BLaER1 (cell line): ENCODE measurements around the gene TMEM198.

Source experiments
- H3K27ac ChIP-seq: shearing (Covaris generic); formaldehyde crosslinking; 2 replicates; pipeline ENCODE4 v1.8.1; 2022
- H3K27me3 ChIP-seq: shearing (Covaris generic); formaldehyde crosslinking; 2 replicates; pipeline ENCODE4 v1.8.1; 2022
- H3K36me3 ChIP-seq: shearing (Covaris generic); formaldehyde crosslinking; 2 replicates; pipeline ENCODE4 v1.8.1; 2022
- H3K4me1 ChIP-seq: shearing (Covaris generic); formaldehyde crosslinking; 2 replicates; pipeline ENCODE4 v1.8.1; 2022
- H3K4me2 ChIP-seq: shearing (Covaris generic); formaldehyde crosslinking; 2 replicates; pipeline ENCODE4 v1.8.1; 2022
- H3K4me3 ChIP-seq: shearing (Covaris generic); formaldehyde crosslinking; 2 replicates; pipeline ENCODE4 v1.8.1; 2022
- H3K9ac ChIP-seq: shearing (Covaris generic); formaldehyde crosslinking; 2 replicates; pipeline ENCODE4 v1.8.1; 2022
- H3K9me3 ChIP-seq: shearing (Covaris generic); formaldehyde crosslinking; 2 replicates; pipeline ENCODE4 v1.8.1; 2022
- H4K20me1 ChIP-seq: shearing (Covaris generic); formaldehyde crosslinking; 2 replicates; pipeline ENCODE4 v1.8.1; 2022
- Cebpa-rat ChIP-seq: shearing (Covaris generic); IDR thresholded peaks from 2 replicates; pipeline ENCODE4 v1.8.1; 2022

The TMEM198 gene

DNA sequence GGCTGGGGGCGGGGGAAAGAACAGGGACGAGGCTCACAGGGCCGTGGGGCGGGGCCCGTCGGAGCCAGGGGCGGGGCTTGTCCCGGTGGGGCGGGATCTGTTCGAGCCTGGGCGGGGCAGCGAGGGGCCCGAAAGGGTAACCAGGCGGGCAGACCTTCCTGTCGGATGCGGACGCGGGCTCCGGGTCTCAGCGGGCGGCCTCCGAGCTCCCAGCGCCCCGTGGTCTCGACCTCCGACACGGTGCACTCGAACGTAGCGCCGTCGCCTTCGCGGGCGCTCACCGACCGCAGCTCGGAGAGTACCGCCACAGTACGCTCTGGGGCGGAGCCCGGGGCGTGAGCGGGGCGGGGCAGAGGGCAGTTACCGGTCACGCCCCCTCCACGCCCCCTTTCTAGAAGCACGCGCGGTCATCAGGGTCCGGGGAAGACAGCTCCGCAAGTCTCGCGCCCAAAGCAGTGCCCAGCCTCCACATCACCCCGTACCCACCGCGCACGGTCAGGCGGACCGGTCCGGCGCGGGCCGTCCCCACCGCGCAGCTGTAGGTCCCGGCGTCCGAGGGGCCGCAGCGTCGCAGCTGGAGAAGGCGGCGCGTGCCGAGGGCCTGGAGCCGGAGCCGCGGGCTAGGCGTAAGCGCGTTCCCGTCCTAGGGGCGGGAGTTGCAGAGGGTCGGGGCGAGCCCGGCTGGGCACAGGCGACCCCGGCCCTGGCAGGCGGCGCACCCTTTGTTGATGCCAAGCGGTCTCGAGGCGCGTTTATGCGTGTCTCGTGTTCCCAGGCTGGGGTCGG is 8.7 kb downstream of the TMEM198 start:
- Histone ChIP-seq H3K4me2 (peak overlapping the region; percentile 89), H3K27me3 (peaks cover 8% of the 10 kb centered on the region; the same call in 1 of the 2 replicates), H4K20me1 (0 out of 2 replicates have a peak, but pooled peaks cover 5% of the 10 kb centered on the region), H3K9me3 (no peaks in the 10 kb centered on the region), H3K36me3 (peaks cover 10% of the 10 kb centered on the region; the same call in 1 of the 2 replicates), H3K9ac (peak overlapping the region; percentile 41), H3K4me3 (peak overlapping the region; percentile 66), H3K4me1 (peaks cover 14% of the 10 kb centered on the region), H3K27ac (0 out of 2 replicates have a peak overlapping the region, but pooled peaks have one; percentile 22)
- TF ChIP-seq Cebpa-rat, result no peak

DNA sequence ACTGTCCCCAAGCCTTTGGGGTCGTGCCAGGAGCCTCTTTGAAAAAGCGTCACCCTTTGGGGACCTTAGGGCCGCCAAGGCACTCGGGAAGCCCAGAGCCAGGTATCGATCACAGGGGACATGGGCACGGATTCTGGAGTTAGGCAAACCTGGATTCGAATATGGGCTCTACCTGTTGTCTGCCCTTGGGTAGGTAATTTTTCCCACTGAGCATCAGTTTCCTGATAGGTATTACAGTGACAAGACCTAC is 9.3 kb downstream of the TMEM198 start:
- peaks cover 14% of the 10 kb centered on the region for H3K4me1 ChIP-seq
- H4K20me1 ChIP-seq, result 0 out of 2 replicates have a peak, but pooled peaks cover 5% of the 10 kb centered on the region
- TF ChIP-seq Cebpa-rat, result no peak
- H3K27ac ChIP-seq, result no peak overlapping the region
- no peak overlapping the region for H3K9ac ChIP-seq
- H3K36me3 ChIP-seq, result peaks cover 10% of the 10 kb centered on the region; the same call in 1 of the 2 replicates
- H3K27me3 ChIP-seq, result peaks cover 8% of the 10 kb centered on the region; the same call in 1 of the 2 replicates
- H3K4me2 ChIP-seq, result peak overlapping the region; percentile 89
- no peaks in the 10 kb centered on the region for H3K9me3 ChIP-seq
- no peak overlapping the region for H3K4me3 ChIP-seq

DNA sequence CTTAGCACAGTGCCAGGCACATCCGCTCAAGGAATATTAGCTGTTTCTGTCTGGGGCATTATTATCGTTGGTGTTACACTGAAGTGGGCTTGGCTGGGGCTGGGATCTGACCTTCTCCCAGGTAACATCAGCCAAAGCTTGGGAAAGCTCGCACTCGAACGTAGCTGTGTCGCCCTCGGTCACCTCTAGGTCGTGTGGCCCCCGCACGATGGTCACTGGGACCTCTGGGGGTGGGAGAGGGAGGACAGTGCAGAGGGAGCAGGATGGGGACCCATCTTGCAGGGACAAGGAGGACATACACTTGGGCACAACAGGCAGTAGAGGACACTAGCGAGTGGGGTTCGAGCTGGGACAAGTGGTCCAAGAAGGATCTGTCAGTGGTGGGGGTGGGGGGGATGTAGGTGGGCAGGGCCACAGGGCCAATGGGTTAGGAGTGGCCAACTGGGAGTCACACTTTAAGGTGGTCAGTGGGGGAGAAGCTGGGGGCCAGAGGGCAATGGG is 9.7 kb downstream of the TMEM198 start:
- Histone ChIP-seq H3K4me1 (peaks cover 14% of the 10 kb centered on the region), H4K20me1 (0 out of 2 replicates have a peak, but pooled peaks cover 5% of the 10 kb centered on the region), H3K9me3 (no peaks in the 10 kb centered on the region), H3K27me3 (peaks cover 8% of the 10 kb centered on the region; the same call in 1 of the 2 replicates), H3K4me2 (no peak overlapping the region), H3K36me3 (peaks cover 10% of the 10 kb centered on the region; the same call in 1 of the 2 replicates), H3K9ac (no peak overlapping the region), H3K27ac (no peak overlapping the region), H3K4me3 (no peak overlapping the region)
- TF ChIP-seq Cebpa-rat, result no peak

DNA sequence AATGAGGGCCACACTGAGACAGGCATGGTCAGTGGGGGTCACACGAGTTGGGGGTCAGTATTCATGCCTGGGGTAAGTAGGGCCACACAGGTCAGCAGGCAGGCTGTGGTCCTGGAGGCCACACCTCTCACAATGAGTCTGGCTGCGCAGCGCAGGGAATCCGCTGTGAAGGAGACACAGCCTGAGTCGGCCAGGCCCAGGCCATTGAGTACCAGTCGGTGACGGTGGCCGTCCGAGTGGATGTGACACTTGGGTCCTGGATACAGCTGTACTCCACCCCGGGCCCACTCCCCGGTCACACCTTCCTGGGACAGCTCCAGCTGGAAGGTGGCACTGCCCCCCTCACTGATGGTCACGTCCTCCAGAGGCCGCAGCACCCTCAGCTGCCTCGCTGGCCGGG is 10.5 kb downstream of the TMEM198 start:
- 0 out of 2 replicates have a peak, but pooled peaks cover 5% of the 10 kb centered on the region for H4K20me1 ChIP-seq
- H3K36me3 ChIP-seq, result peaks cover 10% of the 10 kb centered on the region; the same call in 1 of the 2 replicates
- no peak overlapping the region for H3K4me2 ChIP-seq
- H3K27me3 ChIP-seq, result peaks cover 8% of the 10 kb centered on the region; the same call in 1 of the 2 replicates
- H3K4me3 ChIP-seq, result no peak overlapping the region
- no peak for TF ChIP-seq Cebpa-rat
- no peaks in the 10 kb centered on the region for H3K9me3 ChIP-seq
- peaks cover 14% of the 10 kb centered on the region for H3K4me1 ChIP-seq
- no peak overlapping the region for H3K9ac ChIP-seq
- H3K27ac ChIP-seq, result no peak overlapping the region

DNA sequence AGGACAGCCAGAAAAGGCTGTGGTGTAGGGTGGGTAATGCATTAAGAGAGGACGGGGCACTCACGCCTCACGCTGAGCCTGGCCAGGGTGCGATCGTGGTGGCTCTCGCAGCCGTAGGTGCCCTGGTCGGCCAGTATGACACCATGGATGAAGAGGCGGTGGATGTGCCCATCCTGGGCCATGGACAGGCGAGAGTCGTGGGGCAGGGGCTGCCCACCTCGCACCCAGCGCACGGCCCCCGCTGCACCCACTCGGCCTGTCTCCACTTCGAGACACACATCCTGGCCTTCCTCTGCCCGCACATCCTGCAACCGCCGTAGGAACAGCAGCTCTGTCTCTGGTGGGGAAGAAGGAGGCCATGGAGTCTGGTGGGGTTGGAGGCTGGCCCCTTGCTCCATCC is 12.1 kb downstream of the TMEM198 start:
- no peak for TF ChIP-seq Cebpa-rat
- Histone ChIP-seq H3K4me2 (no peak overlapping the region), H3K36me3 (peaks cover 10% of the 10 kb centered on the region; the same call in 1 of the 2 replicates)

DNA sequence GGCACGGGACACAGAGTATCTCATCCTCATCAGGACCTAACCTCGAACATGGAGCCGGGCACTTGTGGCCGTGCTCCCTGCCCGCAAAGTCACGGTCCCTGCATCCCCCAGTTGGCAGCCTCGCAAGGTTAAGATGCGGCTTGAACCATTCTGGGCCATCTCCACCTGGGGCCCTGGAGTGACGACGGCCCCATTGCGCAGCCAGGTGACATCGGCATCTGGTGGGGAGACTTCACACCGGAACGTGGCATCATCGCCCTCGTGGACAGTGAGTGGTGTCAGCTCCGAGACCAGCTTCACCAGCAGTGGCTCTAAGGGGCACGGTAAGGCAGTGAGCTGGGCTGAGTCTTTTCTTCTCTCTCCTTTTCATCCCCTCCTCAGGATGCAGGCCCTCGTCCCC is 12.6 kb downstream of the TMEM198 start:
- H3K27me3 ChIP-seq, result peaks cover 2% of the 10 kb centered on the region; the same call in 1 of the 2 replicates
- no peaks in the 10 kb centered on the region for H4K20me1 ChIP-seq
- TF ChIP-seq Cebpa-rat, result no peak
- H3K36me3 ChIP-seq, result peaks cover 10% of the 10 kb centered on the region; the same call in 1 of the 2 replicates
- H3K4me2 ChIP-seq, result no peak overlapping the region
- peaks cover 20% of the 10 kb centered on the region for H3K4me1 ChIP-seq
- no peak overlapping the region for H3K27ac ChIP-seq
- H3K9ac ChIP-seq, result no peak overlapping the region
- H3K4me3 ChIP-seq, result no peak overlapping the region
- no peaks in the 10 kb centered on the region for H3K9me3 ChIP-seq

More for the DNA sequence above, 12.1 kb downstream of the TMEM198 start:
- H3K4me1 ChIP-seq, result peaks cover 21% of the 10 kb centered on the region
- H3K9ac ChIP-seq, result no peak overlapping the region
- 0 out of 2 replicates have a peak, but pooled peaks cover under 1% of the 10 kb centered on the region for H4K20me1 ChIP-seq
- H3K27me3 ChIP-seq, result peaks cover 5% of the 10 kb centered on the region; the same call in 1 of the 2 replicates
- no peak overlapping the region for H3K4me3 ChIP-seq
- H3K27ac ChIP-seq, result no peak overlapping the region
- H3K9me3 ChIP-seq, result no peaks in the 10 kb centered on the region

DNA sequence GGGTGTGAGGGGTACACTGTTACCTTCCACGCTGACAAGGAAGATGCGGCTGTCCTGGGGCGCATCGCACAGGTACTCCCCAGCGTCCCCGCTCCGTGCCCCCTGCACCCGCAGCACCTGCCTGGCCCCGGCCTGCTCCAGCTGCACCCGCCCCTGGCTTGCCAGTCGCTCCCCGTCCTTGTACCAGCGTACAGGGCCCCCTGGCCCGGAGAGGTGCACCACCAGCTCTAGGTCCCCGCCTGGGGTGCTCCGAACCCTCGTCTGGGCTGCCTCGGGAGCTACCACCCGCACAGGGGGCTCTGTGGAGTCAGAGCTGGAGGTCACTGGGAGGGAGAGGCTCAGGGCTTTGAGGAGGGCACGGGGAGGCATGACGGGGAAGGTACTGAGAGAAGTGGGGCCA is 13.5 kb downstream of the TMEM198 start:
- peaks cover 18% of the 10 kb centered on the region; the same call in 1 of the 2 replicates for H3K36me3 ChIP-seq
- H3K9ac ChIP-seq, result peak overlapping the region; percentile 6; the same call in 1 of the 2 replicates
- no peaks in the 10 kb centered on the region; the same call in 1 of the 2 replicates for H4K20me1 ChIP-seq
- no peak overlapping the region for H3K27ac ChIP-seq
- H3K27me3 ChIP-seq, result no peaks in the 10 kb centered on the region
- H3K4me3 ChIP-seq, result no peak overlapping the region
- TF ChIP-seq Cebpa-rat, result no peak
- H3K4me2 ChIP-seq, result no peak overlapping the region
- H3K4me1 ChIP-seq, result peaks cover 13% of the 10 kb centered on the region
- no peaks in the 10 kb centered on the region for H3K9me3 ChIP-seq

DNA sequence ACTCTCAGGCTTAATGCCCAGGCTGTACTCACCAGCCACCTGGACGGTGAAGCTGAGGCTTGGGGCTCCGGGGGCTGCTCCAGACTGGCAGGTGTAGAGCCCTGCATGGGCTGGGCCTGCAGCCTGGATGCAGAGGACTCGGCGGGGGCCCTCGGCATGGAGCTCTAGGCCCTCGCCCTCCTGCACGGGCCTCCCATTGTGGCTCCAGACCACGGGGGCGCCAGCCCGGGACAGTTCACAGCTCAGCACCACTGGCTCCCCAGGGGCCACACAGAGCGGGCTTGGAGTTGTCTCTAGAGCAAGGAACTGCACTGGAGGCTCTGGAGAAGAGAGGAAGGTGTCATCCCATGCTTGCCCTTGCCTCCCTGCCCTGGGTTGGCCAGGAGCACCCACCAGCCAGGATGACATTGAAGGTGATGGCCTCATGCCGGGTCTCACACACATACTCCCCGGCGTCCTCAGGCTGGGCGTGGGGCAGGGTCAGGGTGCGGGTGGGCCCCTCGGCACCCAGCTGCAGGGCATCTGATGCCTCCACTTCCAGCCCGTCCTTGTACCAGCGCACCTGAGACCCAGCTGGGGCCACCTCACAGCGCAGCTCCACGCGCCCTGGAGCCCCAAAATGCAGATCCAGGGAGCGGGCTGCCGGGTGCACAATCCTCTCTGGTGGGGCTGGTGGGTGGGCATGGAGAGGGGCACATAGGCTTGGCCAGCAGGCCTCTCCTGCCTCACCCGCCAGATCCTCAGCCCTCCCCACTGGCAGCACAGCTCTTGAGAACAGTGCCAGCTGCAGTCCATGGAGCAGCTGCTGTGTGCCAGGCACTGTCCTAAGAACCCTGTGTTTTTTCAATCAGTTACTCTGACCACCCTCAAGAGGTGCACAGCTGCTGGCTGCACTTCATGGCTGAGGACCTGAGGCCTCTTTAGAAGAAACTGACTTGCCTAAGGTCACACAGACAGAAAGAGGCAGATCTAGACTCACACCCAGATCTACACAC is 14.3 kb downstream of the TMEM198 start:
- H3K4me3 ChIP-seq, result no peak overlapping the region
- peaks cover 8% of the 10 kb centered on the region for H3K4me1 ChIP-seq
- no peak for TF ChIP-seq Cebpa-rat
- H3K27me3 ChIP-seq, result no peaks in the 10 kb centered on the region
- H3K36me3 ChIP-seq, result peaks cover 26% of the 10 kb centered on the region; the same call in 1 of the 2 replicates
- peak overlapping the region; percentile 6; the same call in 1 of the 2 replicates for H3K9ac ChIP-seq
- no peak overlapping the region for H3K4me2 ChIP-seq
- no peaks in the 10 kb centered on the region for H3K9me3 ChIP-seq
- H3K27ac ChIP-seq, result no peak overlapping the region
- no peaks in the 10 kb centered on the region; the same call in 1 of the 2 replicates for H4K20me1 ChIP-seq

DNA sequence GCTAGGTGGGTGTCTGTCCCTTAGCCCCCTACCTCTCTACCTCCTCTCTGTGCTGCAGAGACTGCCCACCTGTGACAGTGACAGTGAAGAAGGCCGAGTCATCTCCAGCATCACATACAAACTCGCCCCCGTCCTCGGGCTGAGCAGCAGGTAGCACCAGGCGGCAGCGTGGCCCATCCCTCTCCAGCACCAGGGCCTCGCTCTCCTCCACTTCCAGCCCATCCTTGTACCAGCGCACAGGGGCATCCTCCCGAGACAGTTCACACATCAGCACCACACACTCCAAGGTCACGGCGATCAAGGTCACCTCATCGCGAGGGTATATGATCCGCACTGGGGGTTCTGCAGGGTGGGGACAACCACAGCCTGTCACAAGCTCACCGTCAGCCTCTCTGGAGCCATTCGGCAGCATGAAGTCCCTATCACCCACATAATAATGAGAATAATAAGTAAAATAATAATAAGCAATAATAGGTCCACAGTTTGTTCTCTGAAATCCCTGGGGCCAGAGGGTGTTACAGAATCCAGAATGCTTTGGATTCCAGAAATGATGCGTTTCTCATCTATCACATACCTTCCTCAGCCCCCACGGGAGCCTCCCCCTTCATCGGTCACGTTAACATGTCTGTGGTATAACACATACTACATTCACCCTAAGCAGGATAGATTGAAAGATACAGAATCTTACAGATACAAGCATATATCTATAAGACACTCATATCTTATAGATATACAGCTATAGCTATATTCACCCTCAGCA is 15.5 kb downstream of the TMEM198 start:
- Histone ChIP-seq H3K27me3 (no peaks in the 10 kb centered on the region), H3K4me3 (no peak overlapping the region), H3K4me1 (peaks cover 8% of the 10 kb centered on the region), H3K4me2 (no peak overlapping the region), H3K9me3 (no peaks in the 10 kb centered on the region), H3K36me3 (peaks cover 38% of the 10 kb centered on the region; the same call in 1 of the 2 replicates), H3K9ac (no peak overlapping the region), H3K27ac (no peak overlapping the region), H4K20me1 (no peaks in the 10 kb centered on the region; the same call in 1 of the 2 replicates)
- TF ChIP-seq Cebpa-rat, result no peak
